ENCODE results near the gene CYCS.
"Not testable (repeated sequence)": the region's sequence is repeated elsewhere in the genome, so short reads cannot be mapped to it uniquely, and the experiment has no call there.

Gene CYCS

DNA sequence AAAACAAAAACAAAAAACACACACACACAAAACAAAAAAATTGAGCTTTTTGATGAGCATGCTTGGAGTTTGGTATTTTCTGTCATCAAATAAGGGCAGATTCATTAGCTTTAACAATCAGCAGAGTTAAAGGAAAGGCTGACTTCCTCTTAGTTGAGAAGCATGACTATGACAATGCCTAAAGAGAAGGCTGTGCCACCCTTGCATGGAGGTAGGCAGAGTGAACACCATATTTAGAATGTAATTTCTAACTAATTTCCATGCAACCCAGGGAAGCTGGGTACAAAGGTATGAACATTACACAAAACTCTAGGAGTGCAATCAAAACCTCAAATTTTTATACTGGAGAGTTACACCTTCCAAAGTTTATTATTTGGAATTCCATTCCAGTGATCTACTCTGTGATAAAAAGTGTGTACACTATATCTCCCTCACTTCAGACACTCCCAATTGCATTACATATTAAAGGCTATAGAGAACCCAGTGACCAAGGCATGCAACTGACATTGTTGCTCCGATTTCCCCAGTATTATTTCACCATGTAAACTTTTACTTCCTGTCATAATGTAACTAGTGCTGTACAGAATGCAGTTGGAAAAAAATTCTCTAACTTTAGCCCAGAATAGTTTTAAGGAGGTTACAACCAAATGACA, 9.4 kb upstream of the CYCS start:
- Histone ChIP-seq H3K9ac (ENCODE audit: low read depth, low read length) (no peak overlapping the region), H3K4me1 (ENCODE audit: insufficient read depth, low read length) (peaks cover 6% of the 10 kb centered on the region; the same call in 1 of the 2 replicates), H3K9me3 (ENCODE audit: control insufficient read depth, insufficient read depth, low read length) (no peaks in the 10 kb centered on the region), H3K36me3 (ENCODE audit: insufficient read depth, low read length) (no peaks in the 10 kb centered on the region)

DNA sequence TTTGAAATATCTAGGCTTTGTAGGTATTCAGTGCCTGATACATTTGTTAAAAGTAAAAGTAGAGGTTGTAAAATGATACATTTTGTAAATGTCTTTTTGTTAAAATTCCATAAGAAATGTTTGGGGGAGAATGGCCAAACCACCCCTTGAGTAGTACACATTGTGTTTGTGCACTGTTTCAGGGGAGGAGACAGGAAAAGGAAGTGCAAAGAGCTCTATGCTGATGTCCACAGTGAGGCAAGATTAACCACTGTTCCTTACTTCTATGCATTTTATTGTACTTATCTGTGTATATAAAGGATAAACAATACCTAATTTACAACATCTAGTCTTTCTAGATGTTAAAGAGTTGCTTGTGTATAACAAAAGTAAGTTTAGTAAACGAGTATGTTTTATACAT, 7.4 kb upstream of the CYCS start:
- H3K9ac ChIP-seq (ENCODE audit: low read depth, low read length): no peak overlapping the region
- no peaks in the 10 kb centered on the region for H3K9me3 ChIP-seq (ENCODE audit: control insufficient read depth, insufficient read depth, low read length)
- peaks cover 6% of the 10 kb centered on the region; the same call in 1 of the 2 replicates for H3K4me1 ChIP-seq (ENCODE audit: insufficient read depth, low read length)
- no peaks in the 10 kb centered on the region for H3K36me3 ChIP-seq (ENCODE audit: insufficient read depth, low read length)

DNA sequence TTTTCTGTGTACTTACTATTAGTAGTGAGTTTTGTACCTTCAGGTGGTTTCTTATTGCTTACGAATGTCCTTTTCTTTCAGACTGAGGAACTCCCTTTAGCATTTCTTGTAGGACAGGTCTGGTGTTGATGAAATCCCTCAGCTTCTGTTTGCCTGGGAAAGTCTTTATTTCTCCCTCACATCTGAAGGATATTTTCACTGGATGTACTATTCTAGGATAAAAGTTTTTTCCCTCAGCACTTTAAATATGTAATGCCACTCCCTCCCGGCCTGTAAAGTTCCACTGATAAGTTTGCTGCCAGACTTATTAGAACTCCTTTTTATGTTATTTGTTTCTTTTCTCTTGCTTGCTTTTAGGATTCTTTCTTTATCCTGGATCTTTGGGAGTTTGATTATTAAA, 1.7 kb upstream of the CYCS start:
- no peak overlapping the region for H3K9ac ChIP-seq (ENCODE audit: low read depth, low read length)
- H3K36me3 ChIP-seq (ENCODE audit: insufficient read depth, low read length): peaks cover 10% of the 10 kb centered on the region
- H3K9me3 ChIP-seq (ENCODE audit: control insufficient read depth, insufficient read depth, low read length): no peaks in the 10 kb centered on the region
- H3K4me1 ChIP-seq (ENCODE audit: insufficient read depth, low read length): no peaks in the 10 kb centered on the region

DNA sequence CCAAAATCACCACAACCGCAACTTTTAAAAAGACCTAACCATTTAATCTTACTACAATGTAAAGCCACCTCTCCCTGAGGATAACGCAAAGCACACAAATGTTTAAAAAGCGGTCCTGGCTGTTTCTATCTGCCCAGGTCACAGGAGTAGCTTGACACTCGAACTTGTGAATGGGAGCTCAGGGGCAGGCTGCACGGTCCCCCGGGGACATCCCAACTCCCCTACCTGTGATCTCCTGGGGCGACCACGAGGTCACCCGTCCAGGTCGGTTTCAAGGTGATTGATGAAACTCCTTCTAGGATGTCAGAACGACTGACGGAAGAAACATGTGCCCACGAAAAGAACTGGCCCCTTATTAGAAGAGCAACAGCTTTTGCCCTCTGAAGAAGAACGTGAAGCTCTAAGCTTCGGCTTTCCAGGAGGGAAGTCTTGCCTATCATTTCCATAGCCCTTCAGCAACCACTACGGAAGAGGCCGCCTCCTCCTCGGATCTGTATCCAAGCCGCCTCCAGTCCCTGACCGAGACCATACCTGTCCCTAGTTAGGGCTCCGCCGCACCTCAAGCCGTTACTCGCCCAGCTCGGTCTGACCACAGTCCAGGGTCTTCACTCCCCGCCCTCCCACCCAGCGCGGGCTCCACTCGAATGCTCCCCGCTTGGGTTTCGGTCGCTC, 459 bp downstream of the CYCS start:
- peak overlapping the region; percentile 86 for H3K9ac ChIP-seq (ENCODE audit: low read depth, low read length)
- H3K36me3 ChIP-seq (ENCODE audit: insufficient read depth, low read length): peaks cover 16% of the 10 kb centered on the region

DNA sequence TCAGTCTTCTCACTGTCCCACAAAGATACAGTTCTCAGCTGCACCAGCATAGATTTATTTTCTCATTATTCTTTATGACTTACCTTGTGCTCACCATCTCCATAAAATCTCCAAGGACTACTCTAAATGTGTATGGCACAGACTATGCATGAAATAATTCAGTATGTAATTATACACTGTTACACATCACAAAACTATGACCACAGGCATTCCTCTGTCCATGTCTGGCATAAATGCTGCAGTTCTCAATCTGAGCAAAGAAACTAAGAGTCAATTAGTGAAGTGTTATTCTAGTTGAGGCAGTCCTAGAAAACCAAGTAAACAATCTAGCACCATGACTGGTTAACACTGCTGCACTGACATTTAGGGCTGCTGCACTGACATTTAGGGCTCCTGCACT, 2.7 kb downstream of the CYCS start:
- no peak overlapping the region for H3K9ac ChIP-seq (ENCODE audit: low read depth, low read length)
- no peaks in the 10 kb centered on the region for H3K4me1 ChIP-seq (ENCODE audit: insufficient read depth, low read length)
- peaks cover 16% of the 10 kb centered on the region for H3K36me3 ChIP-seq (ENCODE audit: insufficient read depth, low read length)
- no peaks in the 10 kb centered on the region for H3K9me3 ChIP-seq (ENCODE audit: control insufficient read depth, insufficient read depth, low read length)

More for the DNA sequence above, 459 bp downstream of the CYCS start:
- H3K4me1 ChIP-seq (ENCODE audit: insufficient read depth, low read length): no peaks in the 10 kb centered on the region
- no peaks in the 10 kb centered on the region for H3K9me3 ChIP-seq (ENCODE audit: control insufficient read depth, insufficient read depth, low read length)

DNA sequence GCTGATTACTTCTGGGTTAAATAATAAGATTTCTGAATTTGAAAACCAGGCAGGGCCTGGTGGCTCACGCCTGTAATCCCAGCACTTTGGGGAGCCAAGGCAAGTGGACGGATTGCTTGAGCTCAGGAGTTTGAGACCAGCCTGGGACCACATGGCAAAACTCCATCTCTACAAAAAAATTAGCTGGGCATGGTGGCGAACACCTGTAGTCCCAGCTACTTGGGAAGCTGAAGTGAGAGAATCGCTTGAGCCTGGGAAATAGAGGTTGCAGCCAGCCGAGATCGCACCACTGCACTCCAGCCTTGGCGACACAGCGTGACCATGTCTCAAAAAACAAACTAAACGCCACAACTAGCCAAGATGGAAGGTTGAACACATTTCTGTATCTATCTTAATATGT, 3.5 kb downstream of the CYCS start:
- Histone ChIP-seq H3K36me3 (ENCODE audit: insufficient read depth, low read length) (peaks cover 16% of the 10 kb centered on the region), H3K4me1 (ENCODE audit: insufficient read depth, low read length) (no peaks in the 10 kb centered on the region), H3K9me3 (ENCODE audit: control insufficient read depth, insufficient read depth, low read length) (no peaks in the 10 kb centered on the region), H3K9ac (ENCODE audit: low read depth, low read length) (no peak overlapping the region)

DNA sequence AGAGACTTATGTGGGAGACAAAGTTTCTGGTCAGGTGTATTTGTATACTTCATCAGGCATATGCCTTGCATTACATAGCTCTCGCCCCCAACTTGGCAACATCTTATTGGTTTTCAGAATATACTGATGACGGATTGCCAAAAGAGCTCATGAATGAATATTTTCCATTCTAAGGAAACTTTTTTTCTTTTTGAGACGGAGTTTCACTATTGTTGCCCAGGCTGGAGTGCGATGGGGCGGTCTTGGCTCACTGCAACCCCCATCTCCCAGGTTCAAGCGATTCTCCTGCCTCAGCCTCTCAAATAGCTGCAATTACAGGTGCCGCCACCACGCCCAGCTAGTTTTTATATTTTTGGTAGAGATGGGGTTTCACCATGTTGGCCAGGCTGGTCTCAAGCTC, 6.0 kb downstream of the CYCS start:
- Histone ChIP-seq H3K9ac (ENCODE audit: low read depth, low read length) (no peak overlapping the region), H3K36me3 (ENCODE audit: insufficient read depth, low read length) (peaks cover 16% of the 10 kb centered on the region), H3K4me1 (ENCODE audit: insufficient read depth, low read length) (no peaks in the 10 kb centered on the region), H3K9me3 (ENCODE audit: control insufficient read depth, insufficient read depth, low read length) (no peaks in the 10 kb centered on the region)

DNA sequence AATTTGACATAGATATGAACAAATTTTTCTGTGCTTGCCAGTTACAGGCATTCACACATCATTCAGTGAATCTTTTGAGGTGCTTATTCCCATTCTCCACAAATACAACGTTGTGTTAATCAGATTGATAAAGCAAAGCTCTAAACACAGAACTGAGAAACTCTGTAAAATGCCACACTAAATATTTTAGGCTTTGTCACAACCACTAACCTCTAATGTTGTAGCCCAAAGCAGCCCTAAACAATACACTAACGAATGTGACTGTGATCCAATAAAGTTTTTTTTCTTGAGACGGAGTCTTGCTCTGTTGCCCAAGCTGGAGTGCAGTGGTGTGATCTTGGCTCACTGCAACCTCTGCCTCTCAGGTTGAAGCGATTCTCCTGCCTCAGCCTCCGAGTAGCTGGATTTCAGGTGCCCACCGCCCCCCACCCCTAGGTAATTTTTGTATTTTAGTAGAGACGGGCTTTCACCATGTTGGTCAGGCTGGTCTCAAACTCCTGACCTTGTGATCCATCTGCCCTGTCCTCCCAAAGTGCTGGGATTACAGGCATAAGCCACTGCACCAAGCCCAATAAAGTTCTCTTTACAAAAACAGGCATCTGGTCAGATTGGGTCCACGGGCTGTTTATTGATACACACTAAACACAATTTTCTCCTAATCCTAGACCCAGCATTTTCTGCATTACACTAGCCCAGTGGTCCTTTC, 6.9 kb downstream of the CYCS start:
- H3K9ac ChIP-seq (ENCODE audit: low read depth, low read length): no peak overlapping the region
- H3K4me1 ChIP-seq (ENCODE audit: insufficient read depth, low read length): no peaks in the 10 kb centered on the region
- H3K9me3 ChIP-seq (ENCODE audit: control insufficient read depth, insufficient read depth, low read length): no peaks in the 10 kb centered on the region
- peaks cover 16% of the 10 kb centered on the region; the same call in 1 of the 2 replicates for H3K36me3 ChIP-seq (ENCODE audit: insufficient read depth, low read length)

DNA sequence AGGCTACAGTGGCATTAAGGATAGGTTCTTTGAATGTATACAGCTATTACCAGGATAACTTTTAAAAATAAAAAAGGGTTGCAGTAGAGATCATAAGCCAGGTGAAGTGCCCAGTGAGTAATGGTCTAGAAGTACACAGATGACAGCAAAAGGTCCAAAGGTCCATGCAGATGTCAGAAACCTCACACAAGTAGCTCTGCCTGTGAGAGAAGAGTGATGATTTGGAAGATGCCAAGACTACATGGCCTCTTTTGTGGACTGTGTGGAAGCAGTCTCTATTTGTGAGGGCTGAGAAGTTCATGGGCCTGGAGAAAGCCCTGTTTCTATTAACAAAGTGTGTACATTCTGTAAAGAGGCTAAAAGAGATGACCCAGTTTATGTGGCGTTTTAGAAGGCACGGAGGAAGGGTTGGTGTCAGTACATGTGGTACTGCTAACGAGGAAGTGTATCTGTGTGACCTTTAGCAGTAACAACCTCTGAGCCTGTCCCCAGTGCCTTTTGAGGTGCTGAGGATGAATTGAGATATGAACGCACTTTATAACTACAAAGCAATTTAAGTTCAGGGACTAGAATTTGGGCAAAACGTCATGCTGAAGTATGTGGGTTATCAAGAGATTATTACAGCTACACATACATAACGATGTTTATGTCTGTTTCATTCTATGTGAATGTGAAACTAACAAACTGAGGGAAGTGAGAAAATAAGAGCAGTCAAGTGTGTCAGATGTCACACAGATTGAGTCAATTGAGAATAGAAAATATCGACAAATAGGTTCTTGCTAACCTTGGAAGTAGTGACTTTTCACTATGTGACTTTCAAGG, 7.6 kb downstream of the CYCS start:
- H3K9ac ChIP-seq (ENCODE audit: low read depth, low read length): no peak overlapping the region
- no peaks in the 10 kb centered on the region for H3K9me3 ChIP-seq (ENCODE audit: control insufficient read depth, insufficient read depth, low read length)
- peaks cover 13% of the 10 kb centered on the region; the same call in 1 of the 2 replicates for H3K36me3 ChIP-seq (ENCODE audit: insufficient read depth, low read length)
- H3K4me1 ChIP-seq (ENCODE audit: insufficient read depth, low read length): no peaks in the 10 kb centered on the region

DNA sequence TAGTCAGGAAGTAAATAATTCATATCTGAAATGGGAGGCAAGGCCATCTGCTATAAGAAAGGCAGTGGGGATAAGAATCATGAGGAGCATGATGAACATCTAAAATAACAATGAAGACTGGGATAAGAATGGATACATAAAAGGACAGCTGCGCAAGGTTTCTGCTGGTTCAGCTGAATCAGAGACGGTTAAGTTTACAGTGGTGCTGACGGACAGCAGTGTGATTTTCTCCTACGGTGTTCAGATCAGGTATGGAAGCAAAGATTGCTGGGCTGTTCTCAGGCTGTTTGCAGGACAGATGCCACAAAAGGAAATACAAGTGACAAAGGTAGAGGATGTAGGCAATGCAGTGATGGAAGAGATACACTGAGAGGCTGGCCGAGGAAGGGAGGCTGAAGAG, 8.4 kb downstream of the CYCS start:
- Histone ChIP-seq H3K9me3 (ENCODE audit: control insufficient read depth, insufficient read depth, low read length) (no peaks in the 10 kb centered on the region), H3K36me3 (ENCODE audit: insufficient read depth, low read length) (peaks cover 6% of the 10 kb centered on the region; the same call in 1 of the 2 replicates), H3K4me1 (ENCODE audit: insufficient read depth, low read length) (no peaks in the 10 kb centered on the region), H3K9ac (ENCODE audit: low read depth, low read length) (no peak overlapping the region)

DNA sequence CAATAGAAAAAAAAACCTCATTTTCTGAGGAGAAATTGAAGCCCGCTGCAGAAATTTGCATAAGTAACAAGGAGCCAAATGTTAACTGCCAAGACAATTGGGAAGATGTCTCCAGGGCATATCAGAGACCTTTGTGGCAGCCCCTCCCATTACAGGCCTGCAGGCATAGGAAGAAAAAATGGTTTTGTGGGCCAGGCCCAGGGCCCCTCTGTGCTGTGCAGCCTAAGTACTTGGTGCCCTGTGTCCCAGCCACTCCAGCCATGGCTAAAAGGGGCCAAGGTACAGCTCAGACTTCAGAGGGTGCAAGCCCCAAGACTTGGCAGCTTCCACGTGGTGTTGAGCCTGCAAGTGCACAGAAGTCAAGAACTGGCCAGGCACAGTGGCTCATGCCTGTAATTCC, 14.5 kb downstream of the CYCS start:
- H3K4me1 ChIP-seq (ENCODE audit: insufficient read depth, low read length); H3K9me3 ChIP-seq (ENCODE audit: control insufficient read depth, insufficient read depth, low read length); H3K9ac ChIP-seq (ENCODE audit: low read depth, low read length); H3K36me3 ChIP-seq (ENCODE audit: insufficient read depth, low read length): not testable (repeated sequence)

DNA sequence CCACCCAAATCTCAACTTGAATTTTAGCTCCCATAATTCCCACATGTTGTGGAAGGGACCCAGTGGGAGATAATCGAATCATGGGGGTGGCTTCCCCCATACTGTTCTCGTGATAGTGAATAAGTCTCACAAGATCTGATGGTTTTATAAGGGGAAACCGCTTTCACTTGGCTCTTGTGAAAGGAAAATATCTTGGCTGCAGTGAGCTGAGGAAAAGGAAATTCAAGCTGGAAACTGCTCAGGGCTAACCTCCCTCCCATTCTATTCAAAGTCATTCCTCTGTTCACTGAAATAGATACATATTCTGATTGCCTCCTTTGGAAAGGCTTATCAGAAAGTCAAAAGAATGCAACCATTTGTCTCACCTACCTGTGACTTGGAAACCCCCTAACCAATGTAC, 15.8 kb downstream of the CYCS start:
- Histone ChIP-seq H3K9me3 (ENCODE audit: control insufficient read depth, insufficient read depth, low read length) (no peaks in the 10 kb centered on the region), H3K9ac (ENCODE audit: low read depth, low read length) (no peak overlapping the region), H3K36me3 (ENCODE audit: insufficient read depth, low read length) (no peaks in the 10 kb centered on the region), H3K4me1 (ENCODE audit: insufficient read depth, low read length) (no peaks in the 10 kb centered on the region)

DNA sequence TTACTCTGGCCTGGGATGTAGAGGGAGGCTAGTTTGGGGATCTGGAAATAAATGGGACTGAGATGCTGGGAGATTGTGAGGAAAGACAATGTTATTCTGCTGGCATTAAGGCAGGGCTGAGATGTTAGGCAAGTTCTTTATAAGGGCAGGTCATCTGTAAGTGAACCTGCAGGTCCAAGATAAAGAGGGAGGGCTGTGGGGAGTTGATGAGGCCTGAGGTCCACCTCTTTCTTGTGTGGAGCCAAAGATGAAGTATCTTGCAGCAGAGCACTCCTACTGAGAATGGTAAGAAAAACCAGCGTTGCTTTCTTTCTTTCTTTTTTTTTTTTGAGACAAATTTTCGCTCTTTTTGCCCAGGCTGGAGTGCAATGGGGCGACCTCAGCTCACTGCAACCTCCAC, 19.1 kb downstream of the CYCS start:
- no peak overlapping the region for H3K9ac ChIP-seq (ENCODE audit: low read depth, low read length)
- H3K4me1 ChIP-seq (ENCODE audit: insufficient read depth, low read length): no peaks in the 10 kb centered on the region
- no peaks in the 10 kb centered on the region for H3K36me3 ChIP-seq (ENCODE audit: insufficient read depth, low read length)
- no peaks in the 10 kb centered on the region for H3K9me3 ChIP-seq (ENCODE audit: control insufficient read depth, insufficient read depth, low read length)

DNA sequence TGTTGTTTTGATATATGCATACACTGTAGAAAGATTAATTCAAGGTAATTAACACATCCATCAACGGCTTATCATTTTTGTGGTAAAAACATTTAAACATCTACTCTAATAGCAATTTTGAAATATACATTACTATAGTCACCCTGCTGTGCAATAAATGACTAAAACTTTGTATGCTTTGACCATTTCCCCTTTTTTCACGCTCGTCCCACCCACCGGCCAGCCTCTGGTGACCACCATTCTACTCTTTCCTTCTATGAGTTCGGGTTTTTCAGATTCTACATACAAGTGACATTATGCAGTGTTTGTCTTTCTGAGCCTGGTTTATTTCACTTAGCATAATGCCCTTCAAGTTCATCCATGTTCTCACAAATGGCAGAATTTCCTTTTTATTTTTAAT, 21.3 kb downstream of the CYCS start:
- no peak overlapping the region for H3K9ac ChIP-seq (ENCODE audit: low read depth, low read length)
- no peaks in the 10 kb centered on the region for H3K4me1 ChIP-seq (ENCODE audit: insufficient read depth, low read length)
- H3K36me3 ChIP-seq (ENCODE audit: insufficient read depth, low read length): no peaks in the 10 kb centered on the region
- no peaks in the 10 kb centered on the region for H3K9me3 ChIP-seq (ENCODE audit: control insufficient read depth, insufficient read depth, low read length)

Data from ES-I3 (cell line).